Peyer's patch (tissue), 4 donors: ENCODE results near the gene CUL7. TPM values are rescaled to one million over a fixed set of nuclear protein-coding genes. Genes with fewer than 3 reads are reported as not detected.
"Not testable (repeated sequence)": the region's sequence is repeated elsewhere in the genome, so short reads cannot be mapped to it uniquely, and the experiment has no call there.

ENCODE experiments used
- DNase-seq, 3 donors: peaks; one replicate each; pipeline ENCODE4 v3.0.0-alpha.2; 2017 to 2019
- H3K27ac ChIP-seq, 4 donors: fragments of 200-600 bp; sonication (generic); one replicate each; pipeline ENCODE4 v1.5.1; 2016 to 2019
- H3K27me3 ChIP-seq, 2 donors: fragments of 200-600 bp; sonication (generic); one replicate each; pipeline ENCODE4 v1.5.1; 2019
- H3K36me3 ChIP-seq, 3 donors: fragments of 200-600 bp; sonication (generic); one replicate each; pipeline ENCODE4 v1.5.1; 2016 to 2019
- H3K4me1 ChIP-seq, 4 donors: fragments of 200-600 bp; sonication (generic); one replicate each; pipeline ENCODE4 v1.5.1; 2016 to 2019
- H3K4me3 ChIP-seq, 4 donors: fragments of 200-600 bp; sonication (generic); 1 replicate in 3 of 4; 2 replicates in 1 of 4; pipeline ENCODE4 v1.5.1; 2016 to 2019; ENCODE audit warnings: mild to moderate bottlenecking in 1 of 4
- H3K9me3 ChIP-seq, 4 donors: fragments of 200-600 bp; sonication (generic); one replicate each; pipeline ENCODE4 v1.5.1; 2016 to 2019; ENCODE audit warnings: mild to moderate bottlenecking in 1 of 4
- POLR2A ChIP-seq, 2 donors: fragments of 450-650 bp; IDR thresholded peaks; one replicate each; pipeline ENCODE4 v1.5.1; 2017; ENCODE audit warnings: antibody characterized with exemption in 2 of 2, mild to moderate bottlenecking in 2 of 2, moderate library complexity in 2 of 2
- total RNA-seq, 4 donors: library from RNA; depleted of rRNA; stranded (reverse); fragments of >200 nt; gene quantifications; one replicate each; pipeline ENCODE4 v1.1.0, GENCODE V29; 2016
- TF ChIP-seq, protein P1 (sequence below), 6 experiments: fragments of 450-650 bp in 4 of 6; fragments of 200-600 bp in 2 of 6; sonication (generic) in 1 of 6; IDR thresholded peaks; one replicate each; pipeline ENCODE4 v1.5.1; 2017 to 2019; ENCODE audit warnings: antibody characterized with exemption in 6 of 6, mild to moderate bottlenecking in 3 of 6, moderate library complexity in 1 of 6

CUL7 gene
- total RNA-seq, 4 donors from 2014 or later: 19.4 to 33.0 (median 23.1) TPM

DNA sequence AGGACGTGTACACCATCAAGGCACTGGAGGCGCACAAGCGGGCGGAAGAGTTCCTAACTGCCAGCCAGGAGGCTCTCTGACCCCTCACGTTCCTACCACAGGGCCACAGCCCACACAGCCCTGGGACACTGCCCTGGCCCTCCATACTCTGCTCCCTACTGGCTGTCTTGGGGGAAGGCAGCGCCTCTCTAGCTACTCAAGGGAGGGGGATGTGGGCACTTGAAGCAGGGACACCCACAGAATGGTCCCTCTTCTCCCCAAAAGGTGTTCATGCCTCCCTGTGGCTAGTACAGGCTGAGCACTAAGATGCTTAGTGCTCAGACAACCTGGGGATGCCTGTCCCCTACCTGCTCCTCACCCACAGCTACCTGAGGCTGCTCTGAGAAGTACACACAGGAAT, 42.4 kb downstream of the CUL7 start:
- TF ChIP-seq POLR2A (IDR thresholded peaks at IDR 0.05): no peak
- TF ChIP-seq, protein P1, sequence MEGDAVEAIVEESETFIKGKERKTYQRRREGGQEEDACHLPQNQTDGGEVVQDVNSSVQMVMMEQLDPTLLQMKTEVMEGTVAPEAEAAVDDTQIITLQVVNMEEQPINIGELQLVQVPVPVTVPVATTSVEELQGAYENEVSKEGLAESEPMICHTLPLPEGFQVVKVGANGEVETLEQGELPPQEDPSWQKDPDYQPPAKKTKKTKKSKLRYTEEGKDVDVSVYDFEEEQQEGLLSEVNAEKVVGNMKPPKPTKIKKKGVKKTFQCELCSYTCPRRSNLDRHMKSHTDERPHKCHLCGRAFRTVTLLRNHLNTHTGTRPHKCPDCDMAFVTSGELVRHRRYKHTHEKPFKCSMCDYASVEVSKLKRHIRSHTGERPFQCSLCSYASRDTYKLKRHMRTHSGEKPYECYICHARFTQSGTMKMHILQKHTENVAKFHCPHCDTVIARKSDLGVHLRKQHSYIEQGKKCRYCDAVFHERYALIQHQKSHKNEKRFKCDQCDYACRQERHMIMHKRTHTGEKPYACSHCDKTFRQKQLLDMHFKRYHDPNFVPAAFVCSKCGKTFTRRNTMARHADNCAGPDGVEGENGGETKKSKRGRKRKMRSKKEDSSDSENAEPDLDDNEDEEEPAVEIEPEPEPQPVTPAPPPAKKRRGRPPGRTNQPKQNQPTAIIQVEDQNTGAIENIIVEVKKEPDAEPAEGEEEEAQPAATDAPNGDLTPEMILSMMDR (IDR thresholded peaks at IDR 0.05): no peak
- H3K4me1 ChIP-seq: peaks cover 0 to 28% (median 10%) of the 10 kb centered on the region in 4 donors
- no peaks in the 10 kb centered on the region for H3K27me3 ChIP-seq
- no peak overlapping the region for H3K27ac ChIP-seq
- no peak for DNase-seq
- no peaks in the 10 kb centered on the region for H3K9me3 ChIP-seq
- no peak overlapping the region for H3K4me3 ChIP-seq
- H3K36me3 ChIP-seq: peaks cover 0 to 60% (median 0%) of the 10 kb centered on the region in 3 donors

DNA sequence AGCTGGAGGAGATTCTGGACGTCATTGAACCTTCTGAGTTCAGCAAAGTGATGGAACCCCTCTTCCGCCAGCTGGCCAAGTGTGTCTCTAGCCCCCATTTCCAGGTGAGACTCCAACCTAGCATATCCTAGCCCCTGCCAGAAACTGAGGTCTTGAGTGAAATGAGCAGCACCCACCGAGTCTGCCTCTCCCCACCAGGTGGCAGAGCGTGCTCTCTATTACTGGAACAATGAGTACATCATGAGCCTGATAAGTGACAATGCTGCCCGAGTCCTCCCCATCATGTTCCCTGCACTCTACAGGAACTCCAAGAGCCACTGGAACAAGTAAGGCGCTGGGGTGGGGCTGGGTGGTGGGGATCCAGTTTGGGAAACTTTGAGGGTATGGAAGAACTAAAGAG, 44.5 kb downstream of the CUL7 start:
- peak in 1 of 3 donors; percentile 23 for DNase-seq
- Histone ChIP-seq H3K4me1 (peaks cover 0 to 12% (median 3%) of the 10 kb centered on the region in 4 donors), H3K36me3 (peaks cover 0 to 68% (median 0%) of the 10 kb centered on the region in 3 donors), H3K4me3 (no peak overlapping the region), H3K27ac (no peak overlapping the region), H3K9me3 (no peaks in the 10 kb centered on the region), H3K27me3 (no peaks in the 10 kb centered on the region)
- TF ChIP-seq, protein P1 (IDR thresholded peaks at IDR 0.05): peak in 3 of 6 experiments; percentile 33 to 48 (median 39)
- TF ChIP-seq POLR2A (IDR thresholded peaks at IDR 0.05): no peak

DNA sequence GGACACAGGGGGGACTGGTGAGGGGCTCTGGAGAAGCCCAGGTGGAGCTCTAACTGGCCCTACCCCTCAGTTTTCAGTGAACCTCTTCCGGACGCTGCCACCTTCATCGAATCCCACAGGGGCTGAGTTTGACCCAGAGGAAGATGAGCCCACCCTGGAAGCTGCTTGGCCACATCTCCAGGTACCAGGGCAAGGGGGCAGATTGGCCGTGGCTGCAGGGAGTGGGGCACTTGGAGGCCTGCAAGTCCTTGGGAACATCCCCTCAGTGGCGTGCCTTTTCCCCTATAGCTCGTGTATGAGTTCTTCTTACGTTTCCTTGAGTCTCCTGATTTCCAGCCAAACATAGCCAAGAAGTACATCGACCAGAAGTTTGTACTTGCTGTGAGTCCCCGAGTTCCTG, 46.5 kb downstream of the CUL7 start:
- no peaks in the 10 kb centered on the region for H3K4me1 ChIP-seq
- no peak for DNase-seq
- H3K27me3 ChIP-seq: no peaks in the 10 kb centered on the region
- no peaks in the 10 kb centered on the region for H3K9me3 ChIP-seq
- H3K27ac ChIP-seq: no peak overlapping the region
- TF ChIP-seq POLR2A (IDR thresholded peaks at IDR 0.05): no peak
- TF ChIP-seq, protein P1 (IDR thresholded peaks at IDR 0.05): no peak
- peaks cover 0 to 77% (median 0%) of the 10 kb centered on the region in 3 donors for H3K36me3 ChIP-seq
- no peak overlapping the region for H3K4me3 ChIP-seq

DNA sequence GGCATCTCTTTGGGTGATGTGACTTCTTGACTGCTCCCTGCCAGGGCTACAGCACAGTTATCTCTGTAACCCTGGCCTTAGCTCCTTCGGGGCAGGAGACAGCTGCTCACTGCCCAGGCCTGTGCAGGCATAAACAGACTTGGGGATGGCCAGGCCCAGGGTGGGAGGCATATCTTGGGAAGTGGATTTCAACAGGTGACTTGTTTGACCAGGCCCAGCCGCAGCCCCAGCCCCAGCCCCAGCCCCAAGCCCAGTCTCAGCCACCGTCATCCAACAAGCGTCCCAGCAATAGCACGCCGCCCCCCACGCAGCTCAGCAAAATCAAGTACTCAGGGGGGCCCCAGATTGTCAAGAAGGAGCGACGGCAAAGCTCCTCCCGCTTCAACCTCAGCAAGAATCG, 47.4 kb downstream of the CUL7 start:
- Histone ChIP-seq H3K9me3 (no peaks in the 10 kb centered on the region), H3K27ac (no peak overlapping the region), H3K4me3 (no peak overlapping the region), H3K4me1 (no peaks in the 10 kb centered on the region), H3K36me3 (peaks cover 0 to 75% (median 0%) of the 10 kb centered on the region in 3 donors), H3K27me3 (no peaks in the 10 kb centered on the region)
- DNase-seq: no peak
- TF ChIP-seq POLR2A (IDR thresholded peaks at IDR 0.05): no peak
- TF ChIP-seq, protein P1 (IDR thresholded peaks at IDR 0.05): no peak

DNA sequence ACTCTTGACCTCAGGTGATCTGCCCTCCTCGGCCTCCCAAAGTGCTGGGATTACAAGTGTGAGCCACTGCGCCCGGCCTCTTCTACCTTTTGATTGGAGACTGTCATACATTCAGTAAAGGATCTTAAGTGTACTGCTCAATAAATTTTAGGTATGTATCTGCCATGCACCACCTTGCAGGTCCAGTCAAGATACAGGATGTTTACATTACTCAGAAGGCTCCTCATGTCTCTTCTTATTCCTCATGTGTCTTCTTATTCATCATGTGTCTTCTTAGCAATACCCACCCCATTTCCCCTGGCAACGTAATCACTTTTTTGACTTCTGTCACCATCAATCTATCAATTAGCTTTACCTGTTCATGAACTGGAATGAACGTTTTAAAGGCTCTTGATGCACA, 47.8 kb downstream of the CUL7 start:
- Histone ChIP-seq H3K4me3 (no peak overlapping the region), H3K9me3 (no peaks in the 10 kb centered on the region), H3K27me3 (no peaks in the 10 kb centered on the region), H3K36me3 (peaks cover 0 to 73% (median 0%) of the 10 kb centered on the region in 3 donors), H3K4me1 (no peaks in the 10 kb centered on the region), H3K27ac (no peak overlapping the region)
- DNase-seq: no peak
- TF ChIP-seq, protein P1 (IDR thresholded peaks at IDR 0.05): no peak
- TF ChIP-seq POLR2A (IDR thresholded peaks at IDR 0.05): no peak

DNA sequence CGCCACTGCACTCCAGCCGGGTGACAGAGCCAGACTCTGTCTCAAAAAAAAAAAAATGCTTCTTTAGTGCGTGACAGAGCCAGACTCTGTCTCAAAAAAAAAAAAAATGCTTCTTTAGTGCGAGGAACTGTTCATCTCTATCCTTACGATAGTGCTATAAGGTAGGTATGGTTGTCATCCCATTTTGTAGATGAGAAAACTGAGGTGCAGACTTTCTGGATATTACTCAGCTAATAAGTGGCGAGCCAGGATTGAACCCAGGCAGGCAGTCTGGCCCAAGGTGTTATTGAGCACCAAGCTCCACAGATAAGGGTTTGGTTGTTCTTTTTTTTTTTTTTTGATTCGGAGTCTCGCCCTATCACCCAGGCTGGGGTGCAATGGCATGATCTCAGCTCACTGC, 51.8 kb downstream of the CUL7 start:
- Histone ChIP-seq H3K9me3 (no peaks in the 10 kb centered on the region), H3K27me3 (no peaks in the 10 kb centered on the region), H3K27ac (no peak overlapping the region), H3K36me3 (peaks cover 0 to 48% (median 0%) of the 10 kb centered on the region in 3 donors), H3K4me1 (peaks cover 0 to 9% (median 0%) of the 10 kb centered on the region in 4 donors), H3K4me3 (no peak overlapping the region)
- TF ChIP-seq, protein P1 (IDR thresholded peaks at IDR 0.05): no peak
- no peak for TF ChIP-seq POLR2A (IDR thresholded peaks at IDR 0.05)
- no peak for DNase-seq

DNA sequence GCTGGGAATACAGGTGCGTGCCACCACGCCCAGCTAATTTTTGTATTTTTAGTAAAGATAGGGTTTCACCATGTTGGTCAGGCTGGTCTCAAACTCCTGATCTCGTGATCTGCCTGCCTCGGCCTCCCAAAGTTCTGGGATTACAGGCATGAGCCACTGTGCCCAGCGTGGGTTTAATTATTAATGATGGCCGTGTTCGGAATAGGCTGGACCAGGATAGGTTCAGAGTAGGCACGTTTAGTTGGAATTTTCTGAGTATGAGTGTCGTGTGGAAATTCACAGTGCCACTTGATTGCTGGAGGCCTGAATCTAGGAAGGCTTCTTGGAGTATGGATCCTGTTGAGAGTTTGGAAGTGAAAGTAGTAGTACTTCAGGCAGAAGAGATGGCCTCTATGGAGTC, 55.4 kb downstream of the CUL7 start:
- H3K4me3 ChIP-seq, H3K27me3 ChIP-seq, H3K27ac ChIP-seq, H3K9me3 ChIP-seq, DNase-seq: not testable (repeated sequence)
- Histone ChIP-seq H3K4me1 (peaks cover 0 to 11% (median 0%) of the 10 kb centered on the region in 4 donors), H3K36me3 (peaks cover 0 to 36% (median 0%) of the 10 kb centered on the region in 3 donors)
